NK-92 (cell line): ENCODE data around the gene HLA-C.
"Not testable (repeated sequence)": the region's sequence is repeated elsewhere in the genome, so short reads cannot be mapped to it uniquely, and the experiment has no call there.

Experiments
- DNase-seq: peaks from one replicate; lab custom pipeline; 2025; ENCODE audit not compliant: unreplicated experiment; lab: John Stamatoyannopoulos, UW

HLA-C gene

GRCh38 chr6:31270788-31271640, 878 bp downstream of the HLA-C start:
- DNase-seq, result no peak

- DNase-seq, result no peak
Observed at GRCh38 chr6:31268836-31269235, 3.1 kb downstream of the HLA-C start.

GRCh38 chr6:31268369-31268765, 3.5 kb downstream of the HLA-C start:
- DNase-seq, result no peak

GRCh38 chr6:31267651-31268368, 4.1 kb downstream of the HLA-C start:
- no peak for DNase-seq

GRCh38 chr6:31266567-31267360, 5.1 kb downstream of the HLA-C start:
- no peak for DNase-seq

GRCh38 chr6:31265926-31266325, 6.0 kb downstream of the HLA-C start:
- DNase-seq, result no peak

- DNase-seq, result not testable (repeated sequence)
Observed at GRCh38 chr6:31263346-31263933, 8.5 kb downstream of the HLA-C start.

- DNase-seq, result not testable (repeated sequence)
Observed at GRCh38 chr6:31259995-31260394, 11.9 kb downstream of the HLA-C start.

GRCh38 chr6:31252625-31253024, 19.3 kb downstream of the HLA-C start:
- no peak for DNase-seq

- no peak for DNase-seq
Observed at GRCh38 chr6:31251261-31251660, 20.6 kb downstream of the HLA-C start.

GRCh38 chr6:31249184-31249583, 22.7 kb downstream of the HLA-C start:
- DNase-seq, result no peak

GRCh38 chr6:31247813-31248212, 24.1 kb downstream of the HLA-C start:
- DNase-seq, result no peak

- no peak for DNase-seq
Observed at GRCh38 chr6:31246051-31246521, 25.8 kb downstream of the HLA-C start.

GRCh38 chr6:31243508-31243907, 28.4 kb downstream of the HLA-C start:
- no peak for DNase-seq

GRCh38 chr6:31239854-31240253, 32.0 kb downstream of the HLA-C start:
- no peak for DNase-seq

GRCh38 chr6:31234101-31234500, 37.8 kb downstream of the HLA-C start:
- not testable (repeated sequence) for DNase-seq

- no peak for DNase-seq
Observed at GRCh38 chr6:31228476-31228875, 43.4 kb downstream of the HLA-C start.

GRCh38 chr6:31227143-31227542, 44.7 kb downstream of the HLA-C start:
- no peak for DNase-seq

- no peak for DNase-seq
Observed at GRCh38 chr6:31225735-31226134, 46.2 kb downstream of the HLA-C start.

- no peak for DNase-seq
Observed at GRCh38 chr6:31222496-31222895, 49.4 kb downstream of the HLA-C start.
